Central memory CD8-positive, alpha-beta T cell (primary cell): ENCODE data around the gene PRF1.

Experiments
- ATAC-seq: fragments of 150-1000 bp; cut with Tn5 transposase; replicated peaks from 2 replicates; pipeline ENCODE4 v1.10.0; 2022; ENCODE audit warnings: mild to moderate bottlenecking, moderate FRiP score, moderate number of reproducible peaks; ENCODE audit not compliant: poor library complexity, severe bottlenecking; ENCODE audit errors: extremely low read depth
- DNase-seq, 2 donors: peaks; one replicate each; pipeline ENCODE4 v3.0.0; 2021; ENCODE audit warnings: low spot score in 2 of 2
- H3K27ac Mint-ChIP-seq: one replicate; pipeline ENCODE4 v1.8.0; 2022; ENCODE audit warnings: low read depth, mild to moderate bottlenecking, moderate library complexity, mixed read lengths
- H3K27me3 Mint-ChIP-seq: one replicate; pipeline ENCODE4 v1.8.0; 2022; ENCODE audit warnings: mixed read lengths
- H3K36me3 Mint-ChIP-seq: one replicate; pipeline ENCODE4 v1.8.0; 2022; ENCODE audit warnings: mild to moderate bottlenecking, moderate library complexity, mixed read lengths; ENCODE audit not compliant: insufficient read depth
- H3K4me1 Mint-ChIP-seq: one replicate; pipeline ENCODE4 v1.8.0; 2022; ENCODE audit warnings: mixed read lengths
- H3K4me3 Mint-ChIP-seq: one replicate; pipeline ENCODE4 v1.8.0; 2022; ENCODE audit warnings: mild to moderate bottlenecking, moderate library complexity, mixed read lengths
- H3K9me3 Mint-ChIP-seq: one replicate; pipeline ENCODE4 v1.8.0; 2022; ENCODE audit warnings: mixed read lengths

Gene PRF1

DNA sequence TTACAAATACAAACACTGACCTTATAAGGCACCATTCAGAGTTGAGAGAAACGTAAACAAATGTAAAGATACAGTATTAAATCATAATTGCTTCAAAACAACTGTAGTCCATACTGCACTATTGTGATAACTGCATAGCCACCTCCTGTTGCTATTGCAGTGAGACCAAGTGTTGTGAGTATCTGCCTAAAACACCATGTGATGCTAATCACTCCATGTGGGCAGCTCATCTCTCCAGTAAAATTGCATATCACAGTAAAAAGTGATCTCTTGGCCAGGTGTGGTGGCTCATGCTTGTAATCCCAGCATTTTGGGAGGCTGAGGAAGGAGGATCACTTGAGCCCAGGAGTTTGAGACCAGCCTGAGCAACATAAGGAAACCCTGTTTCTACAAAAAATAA lies 26.8 kb upstream of the PRF1 start:
- Mint-ChIP-seq H3K4me1 (peaks cover 6% of the 10 kb centered on the region), H3K36me3 (no peaks in the 10 kb centered on the region), H3K27ac (no peak overlapping the region), H3K9me3 (peaks cover 11% of the 10 kb centered on the region), H3K27me3 (no peaks in the 10 kb centered on the region), H3K4me3 (no peak overlapping the region)
- DNase-seq (no peak), ATAC-seq (no peak)

DNA sequence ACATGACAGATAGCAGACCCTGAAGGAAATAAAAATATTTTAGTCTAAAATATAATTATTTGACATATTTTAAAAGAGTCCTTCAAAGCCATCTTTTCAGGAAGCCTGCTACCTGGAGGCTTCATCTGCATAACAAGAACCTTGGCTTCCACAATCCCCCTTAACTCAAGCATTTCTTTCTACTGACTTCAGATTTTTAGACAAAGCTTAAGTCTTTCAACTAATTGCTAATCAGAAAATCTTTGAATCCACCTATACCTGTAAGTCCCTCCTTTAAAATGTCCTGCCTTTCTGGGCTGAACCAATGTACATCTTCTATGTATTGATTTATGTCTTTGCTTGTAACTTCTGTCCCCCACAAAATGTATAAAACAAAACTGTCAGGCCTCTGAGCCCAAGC lies 23.5 kb upstream of the PRF1 start:
- ATAC-seq: no peak
- Mint-ChIP-seq H3K36me3 (no peaks in the 10 kb centered on the region), H3K9me3 (peaks cover 11% of the 10 kb centered on the region), H3K4me3 (no peak overlapping the region), H3K27ac (no peak overlapping the region), H3K4me1 (no peaks in the 10 kb centered on the region), H3K27me3 (no peaks in the 10 kb centered on the region)
- no peak for DNase-seq

DNA sequence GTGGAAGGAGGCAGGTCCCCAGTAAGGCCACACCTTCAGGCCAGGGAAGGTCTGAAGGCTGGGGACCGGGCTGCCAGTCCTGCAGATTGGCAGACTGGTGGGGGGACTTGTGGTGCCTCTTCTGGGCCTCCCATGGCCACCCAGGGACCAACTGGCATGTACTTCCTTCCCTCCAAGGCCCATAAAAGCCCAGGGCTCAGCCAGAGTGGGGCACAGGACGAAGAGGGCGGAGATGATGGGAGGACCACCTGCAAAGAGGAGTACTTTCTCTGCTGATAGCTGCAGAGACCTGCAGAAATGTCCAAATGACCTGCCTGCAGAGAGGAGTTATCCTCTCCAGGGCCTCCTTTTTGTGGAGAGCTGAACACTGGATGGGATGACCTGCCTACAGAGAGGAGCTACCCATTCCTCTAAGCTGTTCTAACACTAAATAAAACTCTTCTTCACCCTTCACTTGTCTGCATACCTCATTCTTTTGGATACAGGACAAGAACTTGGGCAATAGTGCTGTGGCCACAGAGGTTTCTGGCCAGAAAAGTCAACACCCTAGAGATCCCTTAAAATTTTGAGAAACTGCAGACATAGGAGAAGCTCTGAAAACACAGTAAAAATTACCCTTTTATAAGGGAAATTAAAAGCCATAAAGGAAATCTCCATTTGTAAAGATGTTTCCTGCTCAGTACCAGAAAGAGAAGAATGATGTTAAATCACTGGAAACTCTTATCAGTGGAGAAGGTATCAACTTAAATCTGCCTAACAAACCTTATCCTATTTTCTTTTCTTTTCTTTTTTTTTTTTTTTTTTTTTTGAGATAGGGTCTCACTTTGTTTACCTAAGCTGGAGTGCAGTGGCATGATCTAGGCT lies 20.7 kb upstream of the PRF1 start:
- H3K4me3 Mint-ChIP-seq: no peak overlapping the region

DNA sequence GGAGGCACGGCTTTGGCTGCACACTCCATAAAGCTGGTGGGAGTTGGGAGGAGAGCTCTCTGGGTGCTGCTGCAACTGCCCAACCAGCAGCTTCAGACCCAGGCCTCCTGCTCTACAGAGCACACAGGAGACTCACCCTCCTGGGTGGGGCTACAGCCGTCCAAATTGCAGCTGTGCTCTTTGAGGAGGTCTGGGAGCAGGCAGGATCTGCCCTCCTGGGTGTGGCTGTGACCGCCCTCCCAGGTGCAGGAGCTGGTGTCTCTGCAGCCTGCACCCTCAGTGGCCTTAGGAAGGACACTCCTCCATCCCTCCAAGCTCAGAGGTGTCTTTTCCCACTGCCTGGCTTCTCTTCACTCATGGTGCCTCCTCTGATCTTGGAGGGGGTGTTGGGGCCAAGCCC lies 20.0 kb upstream of the PRF1 start:
- Mint-ChIP-seq H3K4me3 (no peak overlapping the region), H3K9me3 (peaks cover 7% of the 10 kb centered on the region), H3K27me3 (no peaks in the 10 kb centered on the region), H3K27ac (no peak overlapping the region), H3K36me3 (peaks cover 2% of the 10 kb centered on the region), H3K4me1 (peaks cover 15% of the 10 kb centered on the region)
- DNase-seq: no peak
- ATAC-seq: no peak

More for the DNA sequence above, 20.7 kb upstream of the PRF1 start:
- Mint-ChIP-seq H3K9me3 (peaks cover 11% of the 10 kb centered on the region), H3K36me3 (no peaks in the 10 kb centered on the region), H3K27me3 (no peaks in the 10 kb centered on the region), H3K4me1 (peaks cover 9% of the 10 kb centered on the region), H3K27ac (no peak overlapping the region)
- no peak for DNase-seq
- no peak for ATAC-seq

DNA sequence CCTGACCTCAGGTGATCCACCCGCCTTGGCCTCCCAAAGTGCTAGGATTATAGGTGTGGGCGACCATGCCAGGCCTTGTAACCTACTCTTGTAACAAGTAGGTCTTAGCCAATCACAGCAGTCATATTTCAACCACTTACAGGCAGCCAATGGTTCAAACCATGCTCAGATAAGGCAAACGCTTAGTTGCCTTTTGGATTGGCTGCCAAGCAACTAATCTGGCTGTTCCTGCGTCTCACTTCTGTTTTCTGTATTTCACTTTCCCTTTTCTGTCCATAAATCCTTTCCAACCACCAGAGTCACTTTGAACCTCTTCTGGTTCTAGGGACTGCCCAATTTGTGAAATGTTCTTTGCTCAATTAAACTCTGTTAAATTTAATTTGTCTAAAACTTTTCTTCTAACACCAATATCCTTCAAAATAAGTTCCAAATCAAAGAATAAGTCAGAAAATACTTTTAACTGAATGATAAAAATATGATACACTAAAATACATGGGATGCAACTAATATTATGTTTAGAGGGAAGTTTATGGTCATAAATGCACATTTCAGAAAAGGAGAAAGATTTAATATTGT lies 19.1 kb upstream of the PRF1 start:
- no peak overlapping the region for H3K4me3 Mint-ChIP-seq
- H3K36me3 Mint-ChIP-seq: peaks cover 4% of the 10 kb centered on the region
- peaks cover 24% of the 10 kb centered on the region for H3K4me1 Mint-ChIP-seq
- H3K27ac Mint-ChIP-seq: no peak overlapping the region
- DNase-seq (no peak), ATAC-seq (no peak)
- no peaks in the 10 kb centered on the region for H3K27me3 Mint-ChIP-seq
- H3K9me3 Mint-ChIP-seq: peaks cover 2% of the 10 kb centered on the region

DNA sequence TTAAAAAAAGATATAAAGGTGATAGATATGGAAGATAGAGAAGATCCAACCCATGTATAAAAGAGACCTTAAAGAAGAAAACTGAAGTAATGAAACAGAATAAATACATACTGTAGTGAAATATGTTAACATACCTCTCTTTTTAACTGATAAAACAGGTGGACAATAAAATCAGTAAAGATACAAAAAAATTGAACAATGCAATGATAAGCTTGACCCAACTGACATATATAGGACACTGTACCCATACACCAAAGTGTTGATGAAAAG lies 17.4 kb upstream of the PRF1 start:
- Mint-ChIP-seq H3K4me1 (peaks cover 40% of the 10 kb centered on the region), H3K36me3 (peaks cover 4% of the 10 kb centered on the region)
- ATAC-seq: no peak

DNA sequence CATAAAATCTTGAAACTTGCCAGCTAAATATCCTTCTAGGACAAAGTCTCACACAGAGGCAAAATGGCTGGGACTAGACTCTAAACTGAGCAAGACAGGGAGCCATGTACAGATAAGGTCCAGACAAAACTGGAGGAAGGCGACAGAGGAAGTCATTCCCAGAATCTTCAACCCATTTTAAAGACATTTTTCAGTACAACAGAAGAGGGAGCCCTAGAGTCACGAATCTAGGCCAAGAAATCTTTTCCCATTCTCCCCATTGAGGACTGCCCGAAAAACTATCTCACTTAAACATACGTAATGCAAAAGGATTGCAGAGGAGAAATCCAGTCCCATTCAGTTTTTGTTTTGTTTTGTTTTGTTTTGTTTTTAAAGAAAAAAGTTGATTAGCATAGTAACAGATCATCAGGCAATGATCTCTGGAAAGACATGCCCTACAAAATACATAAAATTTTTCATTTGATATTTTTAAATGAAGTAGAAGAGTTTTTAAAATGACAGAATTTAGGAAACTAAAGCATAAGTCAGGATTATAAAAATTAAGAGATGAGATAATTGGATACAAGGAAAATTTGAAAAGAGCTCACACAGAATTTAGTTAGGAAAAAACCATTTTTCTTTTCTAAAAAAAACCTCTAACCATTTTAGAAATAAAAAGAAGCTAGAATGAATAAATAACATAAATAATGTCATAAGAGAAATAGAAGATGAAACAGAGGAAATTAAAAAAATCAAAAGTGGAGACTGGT lies 16.9 kb upstream of the PRF1 start:
- H3K4me3 Mint-ChIP-seq: no peak overlapping the region
- peaks cover 4% of the 10 kb centered on the region for H3K36me3 Mint-ChIP-seq
- ATAC-seq (no peak), DNase-seq (no peak)
- no peaks in the 10 kb centered on the region for H3K9me3 Mint-ChIP-seq
- peaks cover 45% of the 10 kb centered on the region for H3K4me1 Mint-ChIP-seq
- H3K27ac Mint-ChIP-seq: peak overlapping the region; percentile 49
- H3K27me3 Mint-ChIP-seq: no peaks in the 10 kb centered on the region

More for the DNA sequence above, 17.4 kb upstream of the PRF1 start:
- Mint-ChIP-seq H3K4me3 (no peak overlapping the region), H3K27me3 (no peaks in the 10 kb centered on the region), H3K27ac (peak overlapping the region; percentile 49), H3K9me3 (no peaks in the 10 kb centered on the region)
- DNase-seq: no peak

DNA sequence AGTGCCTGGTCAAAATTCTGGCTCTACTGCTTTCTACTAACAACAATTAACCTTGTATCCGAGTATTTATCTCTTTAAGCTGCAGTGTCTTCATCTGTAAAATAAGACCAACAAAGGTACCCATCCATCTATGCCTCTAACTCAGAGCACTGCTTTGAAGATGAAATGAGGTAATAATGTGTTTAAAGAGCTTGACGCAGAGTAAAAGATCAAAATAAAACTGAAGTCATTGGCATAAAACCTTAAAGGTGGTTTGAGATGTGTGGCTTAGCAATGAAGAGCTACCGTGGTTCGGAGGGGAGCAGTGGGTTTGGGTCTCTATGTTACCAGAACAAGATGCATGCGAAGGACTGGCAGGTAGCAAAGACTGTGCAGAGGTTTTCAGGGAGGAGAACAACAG lies 16.1 kb upstream of the PRF1 start:
- Mint-ChIP-seq H3K4me3 (no peak overlapping the region), H3K27me3 (no peaks in the 10 kb centered on the region), H3K27ac (no peak overlapping the region), H3K36me3 (peaks cover 7% of the 10 kb centered on the region), H3K4me1 (peaks cover 52% of the 10 kb centered on the region), H3K9me3 (no peaks in the 10 kb centered on the region)
- DNase-seq: no peak
- no peak for ATAC-seq

DNA sequence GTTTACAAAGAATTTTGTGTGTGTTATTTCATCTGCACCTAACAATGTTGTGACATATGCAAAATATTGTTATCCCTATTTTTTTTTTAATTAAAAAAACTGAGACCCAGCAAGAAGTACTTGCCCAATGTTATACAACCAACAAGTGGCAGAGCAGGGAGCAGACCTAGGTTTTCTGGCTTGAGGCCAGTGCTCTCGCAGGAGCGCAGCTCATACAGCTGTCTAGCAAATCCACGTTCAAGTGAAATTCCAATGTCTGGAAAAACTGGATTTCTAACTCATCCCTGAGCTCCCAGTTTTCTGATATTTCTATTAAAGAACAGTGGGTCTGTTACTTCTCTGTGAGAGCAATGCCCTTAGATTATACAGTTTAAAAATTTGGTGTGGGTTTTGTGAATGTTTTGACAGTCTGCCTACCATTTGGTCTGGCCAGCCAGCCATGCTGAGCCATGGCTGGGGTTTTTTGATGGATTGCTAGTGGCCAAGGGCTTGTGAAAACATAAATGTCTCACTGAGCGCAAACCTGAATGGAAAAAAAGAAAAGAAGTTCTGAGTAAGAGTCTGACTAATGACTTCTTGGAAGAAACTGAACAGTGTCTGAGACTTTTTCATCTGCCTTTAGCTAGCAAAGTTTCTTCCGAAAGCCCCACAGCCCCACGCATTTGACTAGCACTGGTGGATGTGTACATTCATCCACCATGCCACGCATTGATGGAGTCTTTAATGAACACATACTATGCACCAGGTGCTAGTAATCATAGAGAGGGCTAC lies 15.4 kb upstream of the PRF1 start:
- Mint-ChIP-seq H3K36me3 (peaks cover 8% of the 10 kb centered on the region), H3K27me3 (no peaks in the 10 kb centered on the region), H3K9me3 (no peaks in the 10 kb centered on the region), H3K4me1 (peaks cover 57% of the 10 kb centered on the region), H3K4me3 (no peak overlapping the region), H3K27ac (peak overlapping the region; percentile 81)
- ATAC-seq (no peak), DNase-seq (no peak)

DNA sequence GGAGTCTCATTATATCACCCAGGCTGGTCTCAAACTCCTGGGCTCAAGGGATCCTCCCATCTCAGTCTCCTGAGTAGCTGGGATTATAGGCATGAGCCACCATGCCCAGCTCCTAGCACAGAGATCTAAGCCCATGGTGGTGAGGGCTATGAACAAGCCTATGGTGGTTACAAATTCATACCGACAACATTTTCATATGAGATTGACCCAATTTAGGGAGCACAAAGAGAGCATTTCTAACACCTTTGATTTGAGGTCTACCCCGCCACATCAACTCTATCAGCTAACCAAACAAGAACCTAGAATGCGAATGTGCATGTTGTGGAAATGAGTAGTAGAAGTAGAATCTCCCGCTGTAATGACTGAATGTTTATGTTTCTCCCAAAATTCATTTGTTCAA lies 14.2 kb upstream of the PRF1 start:
- Mint-ChIP-seq H3K36me3 (peaks cover 9% of the 10 kb centered on the region), H3K4me3 (peak overlapping the region; percentile 62), H3K4me1 (peaks cover 63% of the 10 kb centered on the region), H3K27ac (peak overlapping the region; percentile 81), H3K27me3 (no peaks in the 10 kb centered on the region), H3K9me3 (no peaks in the 10 kb centered on the region)
- peak; percentile 95 for ATAC-seq
- peak in 1 of 2 donors; percentile 45 for DNase-seq

DNA sequence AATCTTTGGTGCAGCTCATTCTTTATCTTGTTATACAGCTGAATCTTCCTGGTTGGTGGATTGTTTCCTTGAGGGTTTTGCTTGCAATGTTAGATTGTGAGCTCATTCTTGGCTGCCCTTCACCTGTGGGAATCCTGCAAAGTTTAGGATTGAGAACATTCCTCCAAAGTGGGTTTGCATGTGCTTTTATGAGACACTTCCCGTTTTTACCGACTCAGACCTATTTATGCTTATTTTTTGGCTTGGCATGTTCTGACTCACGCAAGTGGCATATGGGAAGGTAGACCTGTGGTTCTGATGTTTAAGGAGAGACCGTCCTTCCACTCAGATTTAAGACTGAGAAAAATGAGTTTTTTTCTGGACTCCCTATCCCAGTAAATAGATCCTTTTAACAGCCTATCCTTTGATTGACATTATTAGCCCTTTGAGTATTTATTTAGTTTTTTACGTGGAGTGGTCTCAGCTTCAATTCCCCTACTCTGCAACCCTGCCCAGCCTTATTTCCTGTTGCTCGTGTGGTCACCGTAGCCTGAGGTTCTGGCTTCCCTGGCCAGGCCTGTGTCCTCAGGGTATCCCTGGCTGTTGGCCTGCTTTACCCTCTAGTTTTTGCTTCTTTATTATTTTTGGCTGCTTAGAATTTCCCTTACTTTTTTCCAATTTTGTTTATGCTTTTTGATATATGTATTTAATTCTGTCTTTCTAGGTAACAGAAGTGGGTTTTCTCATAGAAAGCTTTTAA lies 13.4 kb upstream of the PRF1 start:
- H3K9me3 Mint-ChIP-seq: no peaks in the 10 kb centered on the region
- peak overlapping the region; percentile 62 for H3K4me3 Mint-ChIP-seq
- DNase-seq (no peak), ATAC-seq (no peak)
- H3K27ac Mint-ChIP-seq: peak overlapping the region; percentile 81
- H3K4me1 Mint-ChIP-seq: peaks cover 67% of the 10 kb centered on the region
- H3K36me3 Mint-ChIP-seq: peaks cover 11% of the 10 kb centered on the region
- no peaks in the 10 kb centered on the region for H3K27me3 Mint-ChIP-seq

DNA sequence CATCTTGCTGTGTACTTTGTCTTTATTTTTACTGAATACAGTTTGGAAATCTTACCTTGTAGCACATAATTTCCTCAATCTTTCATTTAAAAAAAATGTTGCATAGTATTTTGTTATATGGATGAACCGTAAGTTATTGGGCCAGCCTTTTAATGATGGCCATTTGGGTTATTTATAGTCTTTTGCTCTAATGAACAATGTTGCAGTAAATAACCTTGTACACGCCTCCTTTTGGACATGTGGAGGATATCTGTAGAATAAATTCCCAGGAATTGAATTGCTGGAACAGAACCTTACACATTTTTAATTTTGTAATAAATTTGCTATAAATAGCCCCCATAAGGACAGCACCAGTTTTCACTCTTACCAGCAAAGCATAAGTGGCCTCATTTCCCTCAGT lies 12.7 kb upstream of the PRF1 start:
- Mint-ChIP-seq H3K27ac (no peak overlapping the region), H3K4me3 (no peak overlapping the region), H3K9me3 (no peaks in the 10 kb centered on the region), H3K27me3 (no peaks in the 10 kb centered on the region), H3K4me1 (peaks cover 75% of the 10 kb centered on the region), H3K36me3 (peaks cover 12% of the 10 kb centered on the region)
- ATAC-seq: no peak
- no peak for DNase-seq
